HG03521 (cell line): ENCODE measurements around the gene SLC6A12.
"Not testable (repeated sequence)": the region's sequence is repeated elsewhere in the genome, so short reads cannot be mapped to it uniquely, and the experiment has no call there.

ENCODE experiments used
- ATAC-seq: cut with Tn5 transposase; IDR thresholded peaks from one replicate; pipeline ENCODE4 v1.9.1; 2021; ENCODE audit warnings: mild to moderate bottlenecking, moderate library complexity; ENCODE audit not compliant: unreplicated experiment

Gene SLC6A12

DNA sequence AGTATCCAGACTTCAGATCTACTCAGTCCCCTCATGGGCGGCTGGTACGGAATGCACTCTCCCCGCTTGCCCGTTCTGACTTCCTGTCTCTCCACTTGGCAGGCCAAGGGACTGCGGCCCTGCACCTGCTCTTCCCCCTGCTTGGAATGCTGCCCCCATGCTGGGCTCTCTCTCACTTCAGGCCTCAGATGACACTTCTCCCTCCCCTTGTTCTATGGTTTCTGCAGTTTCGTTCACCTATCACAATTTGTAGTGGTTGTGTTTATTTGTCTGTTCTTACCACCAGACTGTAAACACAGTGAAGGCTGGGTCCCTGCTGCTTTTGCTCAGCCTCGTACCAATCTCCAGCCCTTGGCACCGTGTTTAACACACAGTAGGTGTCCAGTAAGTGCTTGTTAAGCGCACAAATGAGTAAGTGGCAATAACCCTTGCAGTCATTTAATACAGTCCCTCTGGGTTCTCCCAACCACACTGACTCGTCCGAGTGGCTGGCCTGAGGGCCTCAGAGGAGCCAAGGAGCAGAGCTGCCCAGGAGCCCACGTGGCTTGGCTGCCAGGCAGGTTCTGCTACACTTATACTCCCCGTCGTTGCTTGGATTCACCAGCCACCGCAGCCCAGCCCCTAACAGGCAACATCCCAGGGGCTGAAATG is 11.8 kb downstream of the SLC6A12 start:
- no peak for ATAC-seq

DNA sequence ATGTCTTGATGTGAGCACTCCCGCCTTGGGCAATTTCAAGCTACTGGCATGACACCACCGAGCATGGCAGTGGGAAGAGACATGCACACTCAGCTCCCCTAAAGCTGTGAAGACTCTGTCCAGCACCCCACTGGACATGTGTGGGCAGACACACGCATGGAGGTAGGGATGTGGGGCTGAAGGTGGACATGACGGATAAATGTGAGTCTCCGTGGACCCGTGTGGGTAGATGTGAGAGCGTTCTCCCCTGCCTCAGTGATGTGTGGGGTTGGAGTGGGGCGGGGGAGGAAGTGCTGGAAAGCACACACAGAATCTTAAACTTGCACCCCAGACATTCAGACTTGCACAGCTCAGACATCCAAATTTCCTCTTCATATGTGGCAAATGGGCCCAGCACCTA is 12.6 kb downstream of the SLC6A12 start:
- ATAC-seq: no peak

DNA sequence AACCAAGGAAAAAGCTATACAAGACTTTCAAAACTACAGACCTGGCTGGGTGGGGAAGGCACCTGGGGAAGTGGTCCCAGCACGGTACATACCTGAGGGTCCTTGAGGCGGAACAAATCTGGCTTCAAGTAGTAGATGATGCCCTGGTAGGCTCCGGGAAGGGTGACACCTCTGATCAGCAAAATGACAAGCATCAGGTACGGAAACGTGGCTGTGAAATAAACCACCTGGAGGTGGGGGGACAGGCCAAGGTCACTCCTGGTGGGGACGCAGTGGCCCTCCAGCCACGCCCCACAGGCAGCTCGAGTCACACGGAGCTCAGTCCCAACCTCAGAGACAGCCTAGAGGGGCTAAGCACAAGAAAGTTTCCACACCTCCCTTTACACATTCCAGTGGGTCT is 15.3 kb downstream of the SLC6A12 start:
- no peak for ATAC-seq

DNA sequence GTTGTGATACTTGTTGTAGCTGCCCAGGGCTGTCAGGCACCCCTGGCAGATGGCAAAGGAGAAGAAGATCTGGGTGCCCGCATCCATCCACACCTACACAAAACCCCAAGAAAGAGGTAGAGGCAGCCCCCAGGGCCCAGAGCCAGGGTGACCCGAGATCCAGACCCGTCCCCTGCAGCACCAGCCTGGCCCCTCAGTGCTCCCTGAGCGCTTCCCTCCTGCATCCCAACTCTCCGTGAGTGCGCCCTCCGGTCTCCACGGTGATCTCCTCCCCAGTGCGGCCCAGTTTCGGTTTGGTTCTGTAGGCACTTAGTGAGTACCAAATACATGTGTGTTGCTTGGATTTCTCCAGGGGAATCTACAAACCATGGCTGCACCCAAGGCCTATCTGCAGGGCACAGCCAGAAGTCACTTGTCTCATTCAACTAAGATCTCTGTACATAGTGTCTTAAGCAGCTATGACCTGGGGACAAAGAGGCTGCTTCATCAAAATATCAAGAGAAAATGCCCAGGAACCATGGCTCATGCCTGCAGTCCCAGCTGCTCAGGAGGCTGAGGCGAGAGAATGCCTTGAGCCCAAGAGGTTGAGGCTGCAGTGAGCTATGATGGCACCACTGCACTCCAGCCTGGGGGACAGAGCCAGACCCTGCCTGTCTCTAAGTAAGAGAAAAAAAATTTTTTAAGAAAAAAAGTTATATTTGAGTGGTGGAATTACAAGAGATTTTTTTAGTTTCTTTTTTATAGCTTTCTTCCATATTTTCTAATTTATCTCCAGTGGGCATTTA is 15.9 kb downstream of the SLC6A12 start:
- no peak for ATAC-seq

DNA sequence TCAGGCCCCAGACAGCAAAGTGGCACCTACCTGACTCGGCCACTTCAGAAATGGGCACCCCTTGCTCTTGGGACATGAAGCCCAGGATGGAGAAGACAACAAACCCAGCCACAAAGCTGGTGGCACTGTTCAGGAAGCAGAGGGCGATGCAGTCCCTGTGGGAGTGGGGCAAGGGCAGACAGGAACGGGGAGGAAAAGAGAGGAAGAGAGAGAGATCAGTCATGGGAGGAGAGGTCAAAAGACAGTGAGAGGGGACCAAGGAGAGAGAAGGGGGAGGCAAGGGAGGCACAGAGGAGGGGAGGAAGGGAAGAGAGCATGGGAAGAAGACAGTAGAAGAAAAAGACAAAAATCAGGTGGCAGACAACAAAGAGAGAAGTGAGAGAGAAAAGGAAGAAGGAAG is 16.6 kb downstream of the SLC6A12 start:
- no peak for ATAC-seq

DNA sequence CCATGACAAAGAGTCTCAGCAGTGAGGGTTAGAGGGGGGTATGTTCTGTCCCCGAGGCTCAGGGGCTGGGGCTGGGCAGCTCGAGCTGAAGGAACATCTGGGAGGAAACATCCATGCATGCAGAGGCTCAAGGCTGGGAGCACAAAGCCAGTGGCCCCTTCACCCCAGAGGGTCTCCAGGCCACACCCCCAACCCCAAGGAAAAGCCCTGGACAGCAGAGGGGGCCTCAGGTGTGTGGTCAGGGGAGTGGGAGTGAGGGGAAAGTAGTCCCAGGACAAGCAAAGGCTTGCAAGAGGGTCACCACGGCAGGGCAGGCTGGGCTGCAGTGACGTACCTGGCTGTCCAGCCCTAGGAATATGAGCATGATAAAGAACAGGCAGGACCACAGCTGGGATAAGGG is 17.5 kb downstream of the SLC6A12 start:
- ATAC-seq: no peak

DNA sequence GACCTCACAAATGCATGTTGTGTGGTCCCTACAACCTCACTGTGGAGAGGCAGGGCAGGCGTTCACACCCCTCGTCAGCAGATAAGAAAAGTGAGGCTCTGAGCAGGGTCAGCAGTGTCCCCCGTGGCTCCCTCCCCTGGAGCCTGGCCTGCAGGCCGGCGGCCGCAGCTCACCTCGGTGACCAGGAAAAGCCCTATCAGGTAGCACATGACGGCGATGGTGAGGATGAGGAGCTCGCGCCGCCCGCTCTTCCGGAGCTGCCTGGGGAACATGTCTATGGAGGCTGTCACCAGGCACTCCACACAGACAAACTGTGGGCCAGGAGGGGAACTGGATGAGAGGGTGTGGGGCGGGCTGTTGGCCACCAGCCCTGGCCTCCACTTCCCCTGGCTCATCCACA is 18.0 kb downstream of the SLC6A12 start:
- no peak for ATAC-seq

DNA sequence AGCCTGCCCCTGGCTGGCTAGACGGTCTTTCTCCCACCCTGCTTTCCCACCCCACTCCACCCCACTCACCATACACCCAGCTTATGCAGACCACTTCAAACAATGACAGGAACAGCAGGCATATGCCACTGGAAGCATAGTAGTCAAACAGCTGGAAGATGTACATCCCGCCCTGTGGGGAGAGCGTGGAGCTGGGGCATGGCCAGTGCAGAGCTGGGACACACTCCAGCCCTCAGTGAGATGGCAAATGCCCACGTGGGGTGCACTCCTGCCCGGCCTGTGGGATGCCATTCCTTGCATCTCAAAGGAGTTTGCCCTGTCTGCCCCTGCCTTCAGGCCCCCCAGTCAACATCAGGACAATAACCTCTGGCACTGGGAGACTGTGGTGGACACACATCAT is 18.8 kb downstream of the SLC6A12 start:
- no peak for ATAC-seq

DNA sequence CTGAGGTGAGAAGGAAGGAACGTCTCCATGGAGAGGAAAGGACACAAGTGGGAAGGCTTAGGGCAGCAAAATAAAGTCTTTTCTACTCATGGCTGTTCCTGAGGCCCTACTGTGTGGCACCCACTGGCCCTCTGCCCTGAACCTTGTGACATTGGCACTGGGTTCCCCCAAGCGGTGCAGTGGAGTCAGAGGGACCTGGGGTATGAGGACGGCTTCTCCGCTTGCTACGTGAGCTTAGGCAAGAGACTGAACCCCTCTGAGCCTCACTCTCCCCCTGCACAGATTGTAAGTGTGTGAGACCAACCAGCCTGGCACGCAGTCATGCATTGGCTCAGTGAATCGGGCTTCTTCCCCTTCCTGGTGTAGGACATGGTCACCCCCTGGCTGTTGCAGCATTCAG is 19.7 kb downstream of the SLC6A12 start:
- no peak for ATAC-seq

DNA sequence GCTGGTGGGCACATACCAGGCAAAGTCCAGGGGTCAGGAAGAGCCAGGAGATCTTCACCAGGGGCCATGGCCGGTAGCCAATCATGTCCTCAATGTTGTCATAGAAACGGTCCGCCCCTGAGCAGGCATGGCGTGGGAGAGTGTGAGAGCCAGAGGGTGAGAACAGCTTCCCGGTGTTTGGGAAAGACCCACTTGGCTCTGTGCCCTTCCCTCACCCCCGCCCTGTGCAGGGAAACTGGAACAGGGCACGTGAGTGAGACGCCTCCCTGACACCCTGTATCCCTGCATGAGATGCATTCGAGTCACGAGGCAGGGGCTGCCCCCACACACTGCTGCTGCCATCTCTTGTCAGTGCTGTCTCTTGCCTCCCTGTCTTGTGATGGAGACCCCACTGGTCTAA is 20.7 kb downstream of the SLC6A12 start:
- no peak for ATAC-seq

DNA sequence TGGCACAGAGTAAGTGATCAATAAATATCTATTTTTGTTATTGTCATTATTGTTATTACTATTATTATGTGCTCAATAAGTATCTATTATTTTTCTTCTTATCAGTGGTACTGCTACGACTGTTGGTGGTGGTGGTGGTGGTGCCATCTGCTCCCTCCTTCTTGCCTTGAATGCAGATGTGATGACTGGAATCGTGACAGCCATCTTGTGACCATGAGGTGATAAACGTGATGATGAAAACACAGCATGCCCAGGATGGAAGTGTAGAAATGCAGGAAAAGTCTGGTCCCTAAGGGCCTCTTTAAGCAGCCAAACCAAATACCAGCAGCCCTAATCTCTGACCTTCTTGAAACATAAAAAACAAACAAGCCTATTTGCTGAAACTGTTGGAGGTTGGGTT is 22.4 kb downstream of the SLC6A12 start:
- ATAC-seq: no peak

DNA sequence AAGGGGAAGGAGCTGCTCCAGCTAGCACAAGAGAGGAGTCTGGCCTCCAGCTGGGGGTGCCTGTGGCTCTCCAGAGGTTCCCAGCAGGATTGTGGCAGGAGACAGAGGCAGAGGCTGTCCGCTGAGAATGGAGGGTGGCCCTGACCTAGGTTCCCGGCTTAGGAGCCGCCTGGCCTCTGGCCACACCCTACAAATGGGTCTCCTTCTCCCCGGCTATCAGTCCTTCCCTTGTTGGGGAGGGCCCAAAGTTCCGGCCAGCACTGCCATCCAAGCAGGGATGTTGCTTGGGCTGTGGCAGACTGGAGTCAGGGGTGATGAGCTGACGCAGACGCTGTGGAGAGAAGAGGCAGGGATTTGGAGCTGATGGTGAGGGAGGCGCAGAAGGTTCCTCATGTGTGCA is 23.1 kb downstream of the SLC6A12 start:
- no peak for ATAC-seq

DNA sequence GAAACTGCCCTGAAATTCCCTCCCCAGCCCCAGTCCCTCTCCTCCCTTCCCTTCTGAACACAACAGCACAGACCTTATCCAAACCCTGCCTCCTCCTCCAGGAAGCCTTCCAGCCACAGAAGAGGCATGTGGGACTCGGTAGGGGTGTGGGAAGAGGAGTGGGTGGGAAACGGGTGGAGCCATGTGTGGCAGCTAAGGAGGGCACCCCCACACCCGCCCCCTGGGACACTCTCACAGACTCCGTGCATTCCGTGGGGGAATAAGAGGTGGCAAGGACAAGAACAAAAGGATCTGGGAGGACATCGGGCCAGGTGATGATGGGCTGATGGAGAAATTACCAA is 24.4 kb downstream of the SLC6A12 start:
- no peak for ATAC-seq

DNA sequence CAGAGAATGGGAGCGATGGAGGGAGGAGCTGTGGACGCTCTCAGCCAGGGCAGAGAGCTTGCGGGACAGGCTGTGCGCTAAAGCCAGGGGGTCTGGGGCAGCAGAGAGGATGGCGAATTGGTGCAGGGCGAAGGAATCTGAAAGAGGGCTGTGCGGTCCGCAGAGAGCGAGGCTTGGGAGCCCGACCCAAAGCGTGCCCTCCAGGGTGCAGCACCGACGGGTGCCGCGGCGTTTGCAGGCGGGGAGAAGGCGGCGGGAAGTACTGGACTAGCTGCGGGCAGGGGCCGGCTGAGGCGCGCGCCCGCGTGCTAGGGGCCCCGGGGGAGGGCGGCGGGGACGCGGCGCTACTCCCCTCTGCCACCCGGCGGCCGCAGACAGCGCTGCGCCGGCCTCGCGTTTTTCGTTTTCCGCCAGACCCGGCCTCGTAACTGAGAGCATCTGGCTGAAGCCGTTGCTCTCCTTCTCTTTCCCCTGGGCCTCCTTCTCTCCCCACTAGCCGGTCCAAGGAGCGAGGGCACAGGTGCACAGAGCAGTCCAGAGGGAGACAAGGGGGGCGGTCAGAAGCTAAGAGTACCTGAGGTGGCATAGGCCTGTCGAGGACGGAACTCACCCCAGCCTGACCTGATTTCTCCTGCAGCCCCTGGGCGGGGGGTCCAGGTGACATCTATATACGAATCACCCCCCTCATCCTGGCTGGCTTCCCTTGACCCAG is 24.9 kb downstream of the SLC6A12 start:
- ATAC-seq: no peak

DNA sequence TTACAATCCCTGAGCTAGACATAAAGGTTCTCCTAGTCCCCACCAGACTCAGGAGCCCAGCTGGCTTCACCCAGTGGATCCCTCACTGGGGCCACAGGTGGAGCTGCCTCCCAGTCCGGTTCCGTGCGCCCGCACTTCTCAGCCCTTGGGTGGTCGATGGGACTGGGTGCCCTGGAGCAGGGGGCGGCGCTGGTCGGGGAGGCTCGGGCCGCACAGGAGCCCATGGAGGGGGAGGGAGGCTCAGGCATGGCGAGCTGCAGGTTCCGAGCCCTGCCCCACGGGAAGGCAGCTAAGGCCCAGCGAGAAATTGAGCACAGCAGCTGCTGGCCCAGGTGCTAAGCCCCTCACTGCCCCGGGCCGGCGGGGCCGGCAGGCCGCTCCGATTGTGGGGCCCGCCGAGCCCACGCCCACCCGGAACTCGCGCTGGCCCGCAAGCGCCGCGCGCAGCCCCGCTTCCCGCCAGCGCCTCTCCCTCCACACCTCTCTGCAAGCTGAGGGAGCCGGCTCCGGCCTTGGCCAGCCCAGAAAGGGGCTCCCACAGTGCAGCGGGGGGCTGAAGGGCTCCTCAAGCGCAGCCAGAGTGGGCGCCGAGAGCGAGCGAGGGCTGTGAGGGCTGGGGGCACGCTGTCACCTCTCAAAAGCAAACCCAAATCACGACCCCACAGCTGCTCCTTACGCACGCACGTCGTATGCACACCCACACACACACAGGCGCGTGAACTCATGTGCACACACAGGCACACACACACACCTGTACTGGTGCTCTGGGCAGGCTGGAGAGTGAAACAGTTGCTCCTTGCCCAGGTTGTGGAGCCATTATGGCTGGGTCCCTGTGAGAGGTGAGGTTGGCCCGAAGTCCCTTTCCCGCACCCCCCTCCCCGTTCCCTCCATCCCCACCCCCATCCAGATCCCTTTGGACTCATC is 25.7 kb downstream of the SLC6A12 start:
- ATAC-seq: not testable (repeated sequence)

DNA sequence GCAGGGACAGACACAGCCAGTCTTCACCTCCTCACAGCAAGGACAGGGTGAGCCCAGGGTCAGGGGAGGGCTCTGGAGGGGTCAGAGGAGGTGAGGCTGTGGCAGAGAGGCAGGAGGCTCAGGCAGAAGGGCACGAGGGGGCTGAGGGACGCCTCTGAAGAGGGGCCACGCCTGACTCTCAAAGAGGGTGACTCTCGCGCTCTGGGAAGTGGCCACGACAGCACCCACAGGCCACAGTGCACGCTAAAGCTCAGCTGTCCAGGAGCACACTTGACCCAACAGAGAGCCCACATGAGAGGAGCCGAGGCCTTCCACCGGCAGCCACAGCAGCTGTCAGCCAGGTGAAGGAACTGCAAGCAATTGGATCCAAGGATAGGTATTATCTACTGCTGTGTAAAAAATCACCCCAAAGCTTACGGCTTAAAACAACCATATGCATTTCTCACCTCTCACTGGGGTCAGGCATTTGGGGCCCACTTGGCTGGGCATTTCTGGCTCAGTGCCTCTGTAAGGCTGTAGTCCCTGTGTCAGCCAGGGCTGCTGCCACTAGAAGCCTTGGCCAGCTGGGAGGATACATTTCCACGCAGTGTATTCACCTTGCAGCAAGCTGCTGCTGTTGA is 27.8 kb downstream of the SLC6A12 start:
- no peak for ATAC-seq

DNA sequence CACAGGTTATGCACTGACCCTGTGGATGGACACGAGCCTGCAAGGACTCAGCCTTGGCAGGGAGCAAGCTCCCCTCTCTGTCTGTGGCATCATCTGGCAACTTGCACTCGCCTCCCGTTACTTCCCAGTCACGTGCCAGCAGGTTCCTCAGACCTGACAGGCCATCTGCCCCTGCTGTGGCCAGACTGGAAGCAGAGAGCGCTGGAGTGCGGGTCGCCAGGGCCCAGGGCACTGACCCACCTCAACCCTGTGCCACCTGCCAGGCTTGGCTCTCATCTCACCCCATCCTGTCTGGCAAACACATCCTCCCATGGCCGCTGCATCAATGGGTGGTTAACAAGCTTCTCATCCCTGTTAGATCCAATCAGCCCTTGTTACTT is 28.4 kb downstream of the SLC6A12 start:
- no peak for ATAC-seq

DNA sequence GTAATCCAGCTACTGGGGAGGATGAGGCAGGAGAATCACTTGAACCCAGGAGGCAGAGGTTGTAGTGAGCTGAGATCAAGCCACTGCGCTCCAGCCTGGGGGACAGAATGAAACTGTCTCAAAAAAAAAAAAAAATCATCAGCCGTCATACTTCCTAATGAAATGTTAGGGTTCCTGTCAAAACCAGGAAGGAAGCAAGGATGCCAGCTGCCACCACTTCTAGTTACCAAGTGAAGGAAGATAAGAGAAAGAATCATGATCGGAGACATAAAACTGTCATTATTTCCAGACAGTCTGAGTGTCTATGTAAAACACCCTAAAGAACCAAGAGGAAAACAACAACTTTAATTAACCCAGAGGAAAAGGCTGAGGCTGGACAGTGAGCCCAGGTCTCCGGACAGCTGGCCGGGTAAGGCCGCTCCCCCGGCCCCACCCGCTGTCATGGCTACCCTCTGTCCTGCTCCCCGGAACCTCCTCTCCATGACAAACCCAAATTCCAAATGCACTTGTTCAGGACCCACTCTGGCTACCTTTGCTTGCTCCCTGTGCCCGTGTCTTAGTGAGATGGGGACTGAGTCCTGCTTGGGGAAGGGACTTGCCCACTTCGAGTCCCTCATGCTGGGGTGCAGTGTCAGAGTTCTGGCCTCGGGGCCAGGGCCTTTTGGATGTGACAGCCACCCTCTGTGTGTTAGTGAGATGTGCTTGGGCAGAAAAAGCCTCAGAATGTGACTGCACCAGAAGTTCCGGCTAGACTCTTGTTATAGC is 29.0 kb downstream of the SLC6A12 start:
- no peak for ATAC-seq

DNA sequence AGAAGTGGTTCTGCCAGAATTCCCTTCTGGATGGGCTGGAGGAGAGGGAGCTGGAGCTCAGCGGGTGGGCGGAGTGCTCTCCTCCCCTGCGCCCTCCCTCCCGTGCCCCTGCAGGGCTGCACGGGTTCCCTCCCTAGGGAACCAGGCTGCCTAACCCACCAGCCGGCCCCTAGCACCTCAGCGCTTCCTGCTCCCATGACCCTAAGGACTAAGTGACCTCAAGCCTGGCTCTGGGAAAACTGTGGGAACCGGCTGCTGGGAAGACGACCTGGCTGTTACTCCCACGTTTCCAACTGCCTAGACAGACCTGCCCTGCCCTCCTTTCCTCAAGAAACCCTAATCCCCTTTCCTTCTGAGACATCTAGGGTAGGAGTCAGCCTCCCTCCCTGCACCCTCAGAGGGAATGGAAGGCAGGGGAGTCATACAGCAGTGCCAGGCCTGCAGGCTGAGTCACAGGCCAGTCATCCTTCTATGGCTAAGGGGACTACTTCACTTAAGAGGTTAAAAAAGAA is 31.5 kb downstream of the SLC6A12 start:
- no peak for ATAC-seq

DNA sequence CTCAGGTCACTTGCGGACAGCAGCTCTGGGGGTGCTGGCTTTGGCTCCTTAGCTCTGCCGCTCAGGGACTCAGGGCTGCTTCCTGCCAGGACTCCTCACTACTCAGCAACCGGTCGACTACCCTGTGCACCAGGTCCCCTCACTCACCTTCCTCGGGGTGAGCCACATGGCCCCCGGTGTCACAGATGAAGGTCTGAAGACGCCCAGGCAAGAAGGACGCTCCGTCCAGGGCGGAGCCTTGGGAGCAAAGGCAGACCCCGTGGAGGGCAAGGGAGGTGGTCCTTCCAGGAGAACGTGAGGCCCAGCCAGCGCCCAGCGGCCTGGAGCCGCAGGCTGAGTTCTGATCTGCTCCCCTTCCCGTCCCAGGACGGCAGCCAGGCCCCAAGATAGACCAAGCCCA is 32.0 kb downstream of the SLC6A12 start:
- no peak for ATAC-seq
